OCI-LY3 (cell line): ENCODE data around the gene TMEM52B.

Source experiments
- H2AFZ ChIP-seq: fragments of 200-600, 300-600 bp; shearing (Covaris generic); 2 replicates; pipeline ENCODE4 v1.6.0; 2014; ENCODE audit warnings: antibody characterized with exemption, low read depth, low read length
- H3K27ac ChIP-seq: fragments of 200-600, 300-600 bp; sonication (generic); 2 replicates; pipeline ENCODE4 v1.5.1; 2014; ENCODE audit warnings: mild to moderate bottlenecking, low read length, moderate library complexity, mixed read lengths
- H3K27me3 ChIP-seq: fragments of 200-600, 300-600 bp; sonication (generic); 2 replicates; pipeline ENCODE4 v1.6.1; 2014; ENCODE audit warnings: low read depth, low read length, mixed read lengths
- H3K36me3 ChIP-seq: fragments of 200-600, 300-600 bp; sonication (generic); replicated peaks from 2 replicates; pipeline ENCODE3; 2014; ENCODE audit warnings: low read depth, low read length, mixed read lengths
- H3K4me1 ChIP-seq: fragments of 300-600, 200-600 bp; sonication (generic); 2 replicates; pipeline ENCODE4 v1.6.1; 2014; ENCODE audit warnings: low read length, mixed read lengths
- H3K4me2 ChIP-seq: fragments of 200-600, 300-600 bp; sonication (generic); 2 replicates; pipeline ENCODE4 v1.6.1; 2014; ENCODE audit warnings: low read length, mixed read lengths
- H3K4me3 ChIP-seq: fragments of 300-600, 200-600 bp; sonication (generic); 2 replicates; pipeline ENCODE4 v1.5.1; 2014; ENCODE audit warnings: antibody characterized with exemption, mild to moderate bottlenecking, low read length, moderate library complexity
- H3K79me2 ChIP-seq: fragments of 300-600, 200-600 bp; shearing (Covaris generic); 2 replicates; pipeline ENCODE4 v1.6.1; 2014; ENCODE audit warnings: mild to moderate bottlenecking, low read length, mixed read lengths
- H3K9ac ChIP-seq: fragments of 300-600, 200-600 bp; shearing (Covaris generic); 2 replicates; pipeline ENCODE4 v1.6.0; 2014; ENCODE audit warnings: mild to moderate bottlenecking, low read length, moderate library complexity
- H3K9me3 ChIP-seq: fragments of 200-600, 300-600 bp; shearing (Covaris generic); 2 replicates; pipeline ENCODE4 v1.6.1; 2014; ENCODE audit warnings: low read length, mixed read lengths; ENCODE audit not compliant: insufficient read depth
- H4K20me1 ChIP-seq: fragments of 200-600, 300-600 bp; sonication (generic); 2 replicates; pipeline ENCODE4 v1.6.1; 2016; ENCODE audit warnings: low read length, mixed read lengths; ENCODE audit not compliant: insufficient read depth
- CTCF ChIP-seq: fragments of 200-600, 300-600 bp; sonication (generic); IDR thresholded peaks from 2 replicates; pipeline ENCODE4 v1.5.1; 2014; ENCODE audit warnings: antibody characterized with exemption, low read length, low read depth
- EZH2phosphoT487 ChIP-seq: fragments of 200-600 bp; shearing (Covaris generic); IDR thresholded peaks from 2 replicates; pipeline ENCODE4 v1.6.1; 2018; ENCODE audit warnings: antibody characterized with exemption, mixed run types, low read depth

TMEM52B gene

DNA sequence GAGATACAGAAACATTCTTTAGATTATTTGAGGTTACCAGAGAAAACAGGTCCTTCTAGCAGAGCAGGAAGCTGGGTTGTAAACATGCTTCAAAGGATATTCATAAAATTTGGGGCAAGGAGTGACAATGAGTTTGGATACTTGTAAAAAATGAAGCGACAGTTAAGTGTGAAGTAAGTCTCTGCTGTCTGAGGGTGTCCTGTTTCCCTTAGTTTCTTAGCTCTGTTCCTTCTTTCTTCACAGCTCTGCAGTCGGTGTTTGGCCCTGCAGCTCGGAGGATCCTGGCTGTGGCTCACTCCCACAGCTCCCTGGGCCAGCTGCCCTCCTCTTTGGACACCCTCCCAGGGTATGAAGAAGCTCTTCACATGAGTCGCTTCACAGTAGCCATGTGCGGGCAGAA, 10.8 kb downstream of the TMEM52B start:
- TF ChIP-seq EZH2phosphoT487 (no peak), CTCF (no peak)
- no peaks in the 10 kb centered on the region for H3K36me3 ChIP-seq
- no peaks in the 10 kb centered on the region for H3K4me1 ChIP-seq
- no peak overlapping the region for H3K4me3 ChIP-seq
- H3K79me2 ChIP-seq = no peaks in the 10 kb centered on the region
- H3K27ac ChIP-seq = no peak overlapping the region
- H2AFZ ChIP-seq = no peak overlapping the region
- no peak overlapping the region for H3K9ac ChIP-seq
- H3K9me3 ChIP-seq = no peaks in the 10 kb centered on the region
- no peak overlapping the region for H3K4me2 ChIP-seq
- no peaks in the 10 kb centered on the region for H4K20me1 ChIP-seq
- peaks cover 51% of the 10 kb centered on the region for H3K27me3 ChIP-seq

DNA sequence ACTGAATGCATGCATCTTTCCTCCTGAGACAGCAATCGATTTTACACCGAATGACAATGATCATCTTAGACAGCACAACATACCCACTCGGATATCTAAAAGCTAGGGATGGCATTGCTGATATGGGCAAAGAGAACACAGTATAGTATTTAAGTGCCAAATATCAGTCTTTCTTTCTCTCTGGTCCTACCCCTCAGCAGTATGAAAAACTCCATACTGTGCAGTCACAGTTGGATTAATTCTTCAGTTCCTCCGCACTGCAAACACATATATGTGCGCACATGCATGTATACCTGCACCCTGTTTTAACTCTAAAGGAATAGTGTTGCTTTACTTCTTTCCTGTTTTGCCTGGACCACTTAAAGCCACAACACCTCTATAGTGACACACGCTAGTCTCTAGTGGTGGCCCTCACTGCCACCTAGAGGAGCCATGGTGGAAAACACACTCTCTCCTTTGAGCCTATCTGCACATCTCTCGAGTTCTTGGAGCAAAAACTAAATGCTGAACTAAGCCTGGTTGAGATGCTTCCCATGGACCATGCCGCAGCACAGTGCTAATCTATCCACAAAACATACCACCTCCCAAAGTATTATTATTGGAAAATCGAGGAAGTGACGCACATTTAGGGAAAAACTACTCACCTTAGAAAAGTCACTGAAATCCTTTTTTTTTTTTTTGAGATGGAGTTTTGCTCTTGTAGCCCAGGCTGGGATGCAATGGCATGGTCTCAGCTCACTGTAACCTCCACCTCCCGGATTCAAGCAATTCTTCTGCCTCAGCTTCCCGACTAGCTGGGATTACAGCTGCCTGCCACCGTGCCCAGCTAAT, 11.9 kb downstream of the TMEM52B start:
- no peaks in the 10 kb centered on the region for H3K36me3 ChIP-seq
- H3K4me2 ChIP-seq = no peak overlapping the region
- no peak overlapping the region for H2AFZ ChIP-seq

DNA sequence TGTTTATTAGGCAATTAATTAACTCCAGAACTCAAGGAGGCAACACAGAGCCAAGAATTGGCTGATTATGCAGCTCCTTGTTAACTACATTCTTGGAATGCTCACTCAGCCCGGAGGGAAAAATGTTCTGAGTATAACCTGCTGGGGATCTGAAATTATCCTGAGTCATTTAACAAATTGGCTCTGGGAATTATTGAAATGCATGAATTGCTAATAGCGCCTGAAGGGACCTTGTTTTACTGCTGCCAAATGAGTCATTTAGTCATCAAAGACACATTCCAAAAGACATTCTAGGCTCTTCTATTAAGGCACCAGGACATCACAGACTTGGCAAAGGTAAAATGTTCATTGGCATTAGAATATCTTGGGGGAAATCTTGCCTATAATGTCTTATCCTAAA, 13.0 kb downstream of the TMEM52B start:
- no peak overlapping the region for H3K27ac ChIP-seq
- H3K27me3 ChIP-seq = peaks cover 51% of the 10 kb centered on the region
- no peaks in the 10 kb centered on the region for H3K36me3 ChIP-seq
- H3K9me3 ChIP-seq = no peaks in the 10 kb centered on the region
- H3K4me2 ChIP-seq = no peak overlapping the region
- H3K4me1 ChIP-seq = peaks cover 7% of the 10 kb centered on the region
- H3K79me2 ChIP-seq = no peaks in the 10 kb centered on the region
- H3K9ac ChIP-seq = no peak overlapping the region
- H4K20me1 ChIP-seq = no peaks in the 10 kb centered on the region
- no peak overlapping the region for H2AFZ ChIP-seq
- TF ChIP-seq EZH2phosphoT487 (no peak), CTCF (no peak)
- H3K4me3 ChIP-seq = no peak overlapping the region

More for the DNA sequence above, 11.9 kb downstream of the TMEM52B start:
- Histone ChIP-seq H3K27me3 (peaks cover 50% of the 10 kb centered on the region), H3K9me3 (no peaks in the 10 kb centered on the region), H4K20me1 (no peaks in the 10 kb centered on the region), H3K79me2 (no peaks in the 10 kb centered on the region), H3K4me1 (no peaks in the 10 kb centered on the region), H3K4me3 (no peak overlapping the region), H3K9ac (no peak overlapping the region), H3K27ac (no peak overlapping the region)
- TF ChIP-seq CTCF (peak; percentile 87), EZH2phosphoT487 (no peak)

DNA sequence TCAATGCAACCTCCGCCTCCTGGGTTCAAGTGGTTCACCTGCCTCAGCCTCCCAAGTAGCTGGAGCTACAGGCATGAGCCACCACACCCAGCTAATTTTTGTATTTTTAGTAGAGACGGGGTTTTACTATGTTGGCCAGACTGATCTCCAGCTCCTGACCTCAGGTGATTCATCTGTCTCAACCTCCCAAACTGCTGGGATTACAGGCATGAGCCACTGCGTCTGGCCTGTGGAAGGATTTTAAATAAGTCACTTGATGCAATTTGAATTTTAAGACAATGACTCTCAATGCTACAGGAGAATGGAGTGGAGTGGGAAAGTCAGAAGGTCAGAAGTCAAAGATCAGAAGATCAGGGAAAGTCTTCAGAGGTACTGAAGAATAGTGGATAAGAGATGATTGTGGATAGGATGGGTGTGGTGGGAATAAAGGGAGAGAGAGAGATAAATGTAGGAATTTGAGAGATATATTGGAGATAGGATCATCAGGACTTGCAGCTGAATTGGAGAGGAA, 15.4 kb downstream of the TMEM52B start:
- H3K4me2 ChIP-seq = no peak overlapping the region

More for the DNA sequence above, 15.4 kb downstream of the TMEM52B start:
- H3K9me3 ChIP-seq = no peaks in the 10 kb centered on the region
- H3K9ac ChIP-seq = no peak overlapping the region
- TF ChIP-seq EZH2phosphoT487 (no peak), CTCF (no peak)
- H3K4me1 ChIP-seq = peaks cover 7% of the 10 kb centered on the region
- H3K27ac ChIP-seq = no peak overlapping the region
- peaks cover 58% of the 10 kb centered on the region for H3K27me3 ChIP-seq
- H2AFZ ChIP-seq = no peak overlapping the region
- no peak overlapping the region for H3K4me3 ChIP-seq
- H3K36me3 ChIP-seq = no peaks in the 10 kb centered on the region
- H4K20me1 ChIP-seq = no peaks in the 10 kb centered on the region
- H3K79me2 ChIP-seq = no peaks in the 10 kb centered on the region
